Mesothelial cell of epicardium (in vitro differentiated cells): ENCODE results near the gene HSD17B12. TPM values are rescaled to one million over a fixed set of nuclear protein-coding genes. Genes with fewer than 3 reads are reported as not detected.

ENCODE experiments used
- DNase-seq, 2 experiments: peaks; one replicate each; pipeline ENCODE4 v3.0.0; 2021; ENCODE audit warnings: low spot score in 2 of 2; ENCODE audit not compliant: unreplicated experiment in 2 of 2
- H3K27ac Mint-ChIP-seq: 2 replicates; pipeline ENCODE4 v1.8.0; 2021; ENCODE audit warnings: mixed read lengths
- H3K27me3 Mint-ChIP-seq: 2 replicates; pipeline ENCODE4 v1.8.0; 2021; ENCODE audit warnings: low read depth, mixed read lengths
- H3K36me3 Mint-ChIP-seq: 2 replicates; pipeline ENCODE4 v1.8.0; 2021; ENCODE audit warnings: mixed read lengths
- H3K4me1 Mint-ChIP-seq: 2 replicates; pipeline ENCODE4 v1.8.0; 2021; ENCODE audit warnings: mixed read lengths
- H3K4me3 Mint-ChIP-seq: 2 replicates; pipeline ENCODE4 v1.8.0; 2021; ENCODE audit warnings: mild to moderate bottlenecking, moderate library complexity, mixed read lengths
- H3K9me3 Mint-ChIP-seq: 2 replicates; pipeline ENCODE4 v1.8.0; 2021; ENCODE audit warnings: mixed read lengths
- CTCF ChIP-seq: fragments of 200-600 bp; sonication (generic); IDR thresholded peaks from one replicate; pipeline ENCODE4 v1.5.0; 2021; ENCODE audit warnings: antibody characterized with exemption; ENCODE audit not compliant: unreplicated experiment
- total RNA-seq: library from RNA; stranded (reverse); gene quantifications from 3 replicates; pipeline ENCODE4 v1.2.1, GENCODE V29; 2021

HSD17B12 gene
- total RNA-seq, 1 donor from 2014 or later = 99.9 TPM

- Mint-ChIP-seq H3K9me3 (peaks cover 15% of the 10 kb centered on the region), H3K4me1 (no peaks in the 10 kb centered on the region), H3K36me3 (peaks cover 38% of the 10 kb centered on the region)
Measured at GRCh38 chr11:43802509-43802908, 122.0 kb downstream of the HSD17B12 start.

GRCh38 chr11:43803766-43804165, 123.2 kb downstream of the HSD17B12 start:
- Mint-ChIP-seq H3K36me3 (peaks cover 38% of the 10 kb centered on the region), H3K4me3 (no peak overlapping the region), H3K27me3 (no peaks in the 10 kb centered on the region), H3K9me3 (peaks cover 15% of the 10 kb centered on the region), H3K4me1 (no peaks in the 10 kb centered on the region), H3K27ac (no peak overlapping the region)
- DNase-seq = no peak
- no peak for TF ChIP-seq CTCF

More at GRCh38 chr11:43802509-43802908, 122.0 kb downstream of the HSD17B12 start:
- Mint-ChIP-seq H3K27me3 (no peaks in the 10 kb centered on the region), H3K4me3 (no peak overlapping the region), H3K27ac (no peak overlapping the region)
- no peak for TF ChIP-seq CTCF
- DNase-seq = no peak

GRCh38 chr11:43806976-43807375, 126.4 kb downstream of the HSD17B12 start:
- Mint-ChIP-seq H3K9me3 (peaks cover 15% of the 10 kb centered on the region), H3K27me3 (no peaks in the 10 kb centered on the region), H3K4me3 (no peak overlapping the region), H3K27ac (no peak overlapping the region), H3K4me1 (no peaks in the 10 kb centered on the region), H3K36me3 (peaks cover 25% of the 10 kb centered on the region)
- TF ChIP-seq CTCF = no peak
- DNase-seq = no peak

- no peak overlapping the region for H3K27ac Mint-ChIP-seq
- TF ChIP-seq CTCF = no peak
- H3K4me1 Mint-ChIP-seq = no peaks in the 10 kb centered on the region
- H3K36me3 Mint-ChIP-seq = peaks cover 11% of the 10 kb centered on the region
- no peaks in the 10 kb centered on the region for H3K27me3 Mint-ChIP-seq
- no peak for DNase-seq
- H3K9me3 Mint-ChIP-seq = peaks cover 5% of the 10 kb centered on the region
- H3K4me3 Mint-ChIP-seq = no peak overlapping the region
Measured at GRCh38 chr11:43810929-43811596, 130.5 kb downstream of the HSD17B12 start.

GRCh38 chr11:43812471-43812870, 131.9 kb downstream of the HSD17B12 start:
- peaks cover 16% of the 10 kb centered on the region for H3K36me3 Mint-ChIP-seq
- no peaks in the 10 kb centered on the region for H3K9me3 Mint-ChIP-seq
- no peak for TF ChIP-seq CTCF
- no peak overlapping the region for H3K4me3 Mint-ChIP-seq
- no peak overlapping the region for H3K27ac Mint-ChIP-seq
- no peaks in the 10 kb centered on the region for H3K27me3 Mint-ChIP-seq
- DNase-seq = no peak
- no peaks in the 10 kb centered on the region for H3K4me1 Mint-ChIP-seq

- TF ChIP-seq CTCF = no peak
- peaks cover 47% of the 10 kb centered on the region for H3K36me3 Mint-ChIP-seq
- no peak overlapping the region for H3K4me3 Mint-ChIP-seq
- DNase-seq = no peak
- H3K27me3 Mint-ChIP-seq = no peaks in the 10 kb centered on the region
- H3K4me1 Mint-ChIP-seq = no peaks in the 10 kb centered on the region
- no peaks in the 10 kb centered on the region for H3K9me3 Mint-ChIP-seq
- H3K27ac Mint-ChIP-seq = no peak overlapping the region
Measured at GRCh38 chr11:43818220-43818619, 137.7 kb downstream of the HSD17B12 start.
